Central memory CD8-positive, alpha-beta T cell (primary cell): ENCODE measurements around the gene LZTS2.

Experiments
- ATAC-seq: fragments of 150-1000 bp; cut with Tn5 transposase; replicated peaks from 2 replicates; pipeline ENCODE4 v1.10.0; 2022; ENCODE audit warnings: mild to moderate bottlenecking, moderate FRiP score, moderate number of reproducible peaks; ENCODE audit not compliant: poor library complexity, severe bottlenecking; ENCODE audit errors: extremely low read depth
- DNase-seq, 2 donors: peaks; one replicate each; pipeline ENCODE4 v3.0.0; 2021; ENCODE audit warnings: low spot score in 2 of 2
- H3K27ac Mint-ChIP-seq: one replicate; pipeline ENCODE4 v1.8.0; 2022; ENCODE audit warnings: low read depth, mild to moderate bottlenecking, moderate library complexity, mixed read lengths
- H3K27me3 Mint-ChIP-seq: one replicate; pipeline ENCODE4 v1.8.0; 2022; ENCODE audit warnings: mixed read lengths
- H3K36me3 Mint-ChIP-seq: one replicate; pipeline ENCODE4 v1.8.0; 2022; ENCODE audit warnings: mild to moderate bottlenecking, moderate library complexity, mixed read lengths; ENCODE audit not compliant: insufficient read depth
- H3K4me1 Mint-ChIP-seq: one replicate; pipeline ENCODE4 v1.8.0; 2022; ENCODE audit warnings: mixed read lengths
- H3K4me3 Mint-ChIP-seq: one replicate; pipeline ENCODE4 v1.8.0; 2022; ENCODE audit warnings: mild to moderate bottlenecking, moderate library complexity, mixed read lengths
- H3K9me3 Mint-ChIP-seq: one replicate; pipeline ENCODE4 v1.8.0; 2022; ENCODE audit warnings: mixed read lengths

LZTS2 gene

GRCh38 chr10:100996678-100997359, 2.8 kb upstream of the LZTS2 start:
- DNase-seq = peak in 1 of 2 donors; percentile 32
- H3K27ac Mint-ChIP-seq = peak overlapping the region; percentile 64
- H3K4me1 Mint-ChIP-seq = peaks cover 25% of the 10 kb centered on the region
- no peaks in the 10 kb centered on the region for H3K9me3 Mint-ChIP-seq
- ATAC-seq = peak; percentile 33
- no peaks in the 10 kb centered on the region for H3K27me3 Mint-ChIP-seq
- peaks cover 20% of the 10 kb centered on the region for H3K36me3 Mint-ChIP-seq
- H3K4me3 Mint-ChIP-seq = peak overlapping the region; percentile 82

GRCh38 chr10:100997360-100998182, 2.0 kb upstream of the LZTS2 start:
- Mint-ChIP-seq H3K9me3 (no peaks in the 10 kb centered on the region), H3K36me3 (peaks cover 20% of the 10 kb centered on the region), H3K27me3 (no peaks in the 10 kb centered on the region), H3K4me1 (peaks cover 25% of the 10 kb centered on the region), H3K27ac (peak overlapping the region; percentile 72), H3K4me3 (peak overlapping the region; percentile 82)
- DNase-seq = peak; percentile 48 to 66
- ATAC-seq = peak; percentile 53

DNA sequence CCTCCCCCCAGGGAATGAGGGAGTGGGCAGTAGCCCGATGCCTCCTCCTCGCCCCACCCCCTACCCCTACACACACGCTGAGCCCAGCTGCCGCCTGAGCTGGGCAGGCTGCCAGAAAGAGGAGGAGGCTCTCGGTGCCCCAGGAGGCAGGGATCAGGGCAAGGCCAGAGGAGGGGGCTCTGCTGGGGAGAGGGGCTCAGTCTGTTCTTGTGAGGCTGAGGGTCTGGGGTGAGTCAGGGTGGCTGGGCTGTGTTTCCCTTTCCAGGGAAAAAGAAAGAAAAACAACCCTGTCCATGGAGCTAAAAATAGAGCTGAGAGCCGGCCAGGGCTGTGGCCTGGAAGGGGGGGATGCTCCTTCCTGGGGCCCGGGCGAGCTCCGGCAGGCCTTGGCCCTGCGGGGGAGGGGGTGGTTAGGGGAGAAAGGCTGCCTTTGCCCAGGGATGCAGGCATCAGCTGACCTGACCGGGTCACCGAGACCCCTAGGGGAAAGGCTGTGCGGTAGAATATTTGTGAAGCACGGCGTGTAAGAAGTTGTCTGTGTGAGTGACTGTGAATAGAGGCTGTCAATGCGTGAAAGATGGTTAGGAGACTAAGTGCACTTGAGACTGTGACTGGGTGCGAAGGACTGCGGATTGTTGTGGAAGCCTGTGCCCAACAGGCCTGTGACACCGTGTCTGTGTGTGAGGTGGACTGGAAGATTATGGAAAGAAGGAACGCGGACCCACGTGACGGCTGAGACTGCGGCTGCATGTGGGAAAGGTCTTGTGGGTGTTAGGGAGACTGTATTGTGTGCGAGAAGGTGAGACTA, 1.2 kb upstream of the LZTS2 start:
- ATAC-seq = peak; percentile 35
- Mint-ChIP-seq H3K27ac (peak overlapping the region; percentile 72), H3K36me3 (peaks cover 15% of the 10 kb centered on the region), H3K4me1 (peaks cover 25% of the 10 kb centered on the region), H3K4me3 (peak overlapping the region; percentile 82), H3K9me3 (no peaks in the 10 kb centered on the region), H3K27me3 (no peaks in the 10 kb centered on the region)
- peak; percentile 34 to 42 for DNase-seq

GRCh38 chr10:100998991-100999741, 442 bp upstream of the LZTS2 start:
- Mint-ChIP-seq H3K27me3 (no peaks in the 10 kb centered on the region), H3K4me1 (peaks cover 25% of the 10 kb centered on the region), H3K27ac (peak overlapping the region; percentile 72), H3K9me3 (no peaks in the 10 kb centered on the region), H3K36me3 (peaks cover 13% of the 10 kb centered on the region), H3K4me3 (peak overlapping the region; percentile 82)
- DNase-seq = peak; percentile 61 to 73
- peak; percentile 63 for ATAC-seq

GRCh38 chr10:101000127-101000914, 713 bp downstream of the LZTS2 start:
- H3K36me3 Mint-ChIP-seq = peaks cover 12% of the 10 kb centered on the region
- H3K9me3 Mint-ChIP-seq = no peaks in the 10 kb centered on the region
- H3K4me1 Mint-ChIP-seq = peaks cover 25% of the 10 kb centered on the region
- no peaks in the 10 kb centered on the region for H3K27me3 Mint-ChIP-seq
- H3K4me3 Mint-ChIP-seq = peak overlapping the region; percentile 67
- H3K27ac Mint-ChIP-seq = no peak overlapping the region
- DNase-seq (no peak), ATAC-seq (no peak)

GRCh38 chr10:101000915-101001658, 1.5 kb downstream of the LZTS2 start:
- no peak overlapping the region for H3K27ac Mint-ChIP-seq
- peaks cover 25% of the 10 kb centered on the region for H3K4me1 Mint-ChIP-seq
- peaks cover 12% of the 10 kb centered on the region for H3K36me3 Mint-ChIP-seq
- DNase-seq = no peak
- H3K27me3 Mint-ChIP-seq = no peaks in the 10 kb centered on the region
- peak overlapping the region; percentile 67 for H3K4me3 Mint-ChIP-seq
- no peak for ATAC-seq
- no peaks in the 10 kb centered on the region for H3K9me3 Mint-ChIP-seq

- ATAC-seq = no peak
- H3K4me3 Mint-ChIP-seq = no peak overlapping the region
- no peaks in the 10 kb centered on the region for H3K9me3 Mint-ChIP-seq
- DNase-seq = no peak
- H3K27me3 Mint-ChIP-seq = no peaks in the 10 kb centered on the region
- H3K4me1 Mint-ChIP-seq = peaks cover 19% of the 10 kb centered on the region
- H3K36me3 Mint-ChIP-seq = peaks cover 9% of the 10 kb centered on the region
- no peak overlapping the region for H3K27ac Mint-ChIP-seq
Measured at GRCh38 chr10:101001659-101002035, 2.0 kb downstream of the LZTS2 start.

GRCh38 chr10:101002456-101002855, 2.8 kb downstream of the LZTS2 start:
- Mint-ChIP-seq H3K4me1 (peaks cover 19% of the 10 kb centered on the region), H3K9me3 (no peaks in the 10 kb centered on the region), H3K27me3 (no peaks in the 10 kb centered on the region), H3K36me3 (peaks cover 9% of the 10 kb centered on the region), H3K27ac (no peak overlapping the region), H3K4me3 (no peak overlapping the region)
- DNase-seq (no peak), ATAC-seq (no peak)

DNA sequence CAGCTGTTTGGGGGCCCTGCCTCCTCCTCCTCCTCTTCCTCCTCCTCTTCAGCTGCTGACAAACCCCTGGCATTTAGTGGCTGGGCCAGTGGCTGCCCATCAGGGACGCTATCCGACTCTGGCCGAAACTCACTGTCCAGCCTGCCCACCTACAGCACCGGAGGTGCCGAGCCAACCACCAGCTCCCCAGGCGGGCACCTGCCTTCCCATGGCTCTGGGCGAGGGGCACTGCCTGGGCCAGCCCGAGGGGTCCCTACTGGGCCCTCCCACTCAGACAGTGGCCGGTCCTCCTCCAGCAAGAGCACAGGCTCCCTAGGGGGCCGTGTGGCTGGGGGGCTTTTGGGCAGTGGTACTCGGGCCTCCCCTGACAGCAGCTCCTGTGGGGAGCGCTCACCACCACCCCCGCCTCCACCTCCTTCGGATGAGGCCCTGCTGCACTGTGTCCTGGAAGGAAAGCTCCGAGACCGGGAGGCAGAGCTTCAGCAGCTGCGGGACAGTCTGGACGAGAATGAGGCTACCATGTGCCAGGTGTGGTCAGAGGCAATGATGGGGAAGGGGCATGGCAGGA, 4.1 kb downstream of the LZTS2 start:
- Mint-ChIP-seq H3K36me3 (peaks cover 8% of the 10 kb centered on the region), H3K4me3 (no peak overlapping the region), H3K27me3 (no peaks in the 10 kb centered on the region), H3K9me3 (no peaks in the 10 kb centered on the region), H3K27ac (no peak overlapping the region), H3K4me1 (peaks cover 9% of the 10 kb centered on the region)
- DNase-seq = no peak
- ATAC-seq = no peak

DNA sequence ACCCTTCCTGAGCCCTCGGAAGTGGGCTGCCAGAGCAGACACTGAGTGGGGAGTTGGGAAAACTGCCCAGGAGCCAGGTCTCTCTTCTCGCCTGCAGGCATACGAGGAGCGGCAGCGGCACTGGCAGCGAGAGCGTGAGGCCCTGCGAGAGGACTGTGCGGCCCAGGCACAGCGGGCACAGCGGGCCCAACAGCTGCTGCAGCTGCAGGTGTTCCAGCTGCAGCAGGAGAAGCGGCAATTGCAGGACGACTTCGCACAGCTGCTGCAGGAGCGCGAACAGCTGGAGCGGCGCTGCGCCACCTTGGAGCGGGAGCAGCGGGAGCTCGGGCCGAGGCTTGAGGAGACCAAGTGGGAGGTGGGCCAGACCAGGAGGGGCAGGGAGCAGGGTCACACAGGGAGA, 5.8 kb downstream of the LZTS2 start:
- H3K4me3 Mint-ChIP-seq = no peak overlapping the region
- H3K36me3 Mint-ChIP-seq = peaks cover 5% of the 10 kb centered on the region
- H3K9me3 Mint-ChIP-seq = no peaks in the 10 kb centered on the region
- no peak overlapping the region for H3K27ac Mint-ChIP-seq
- peaks cover 6% of the 10 kb centered on the region for H3K4me1 Mint-ChIP-seq
- DNase-seq (no peak), ATAC-seq (no peak)
- no peaks in the 10 kb centered on the region for H3K27me3 Mint-ChIP-seq
